Measurements from ENCODE around the gene ANP32B.
A peak's percentile ranks its signal among the peaks of the same experiment; 100 is the strongest.

The ANP32B gene

GRCh38 chr9:98040212-98040611 lies 57.1 kb downstream of the ANP32B start:
- no peak for TF ChIP-seq CTCF (IDR thresholded peaks at IDR 0.05; ENCODE audit: low read depth, low read length, missing control alignments)
- H3K4me3 ChIP-seq (ENCODE audit: low read depth, low read length), result peak overlapping the region; percentile 22
- no peak for DNase-seq (ENCODE audit: low read depth)

- no peak for TF ChIP-seq CTCF (IDR thresholded peaks at IDR 0.05; ENCODE audit: low read depth, low read length, missing control alignments)
- DNase-seq (ENCODE audit: low read depth), result no peak
- H3K4me3 ChIP-seq (ENCODE audit: low read depth, low read length), result no peak overlapping the region
These were observed 60.8 kb downstream of the ANP32B start for GRCh38 chr9:98043915-98044314.

- peak; percentile 93 for DNase-seq (ENCODE audit: low read depth)
These were observed 62.4 kb downstream of the ANP32B start for GRCh38 chr9:98045234-98046179.

GRCh38 chr9:98046180-98046543 lies 63.0 kb downstream of the ANP32B start:
- no peak for TF ChIP-seq CTCF (IDR thresholded peaks at IDR 0.05; ENCODE audit: low read depth, low read length, missing control alignments)
- H3K4me3 ChIP-seq (ENCODE audit: low read depth, low read length), result peak overlapping the region; percentile 54
- DNase-seq (ENCODE audit: low read depth), result no peak

More at GRCh38 chr9:98045234-98046179, 62.4 kb downstream of the ANP32B start:
- peak overlapping the region; percentile 54 for H3K4me3 ChIP-seq (ENCODE audit: low read depth, low read length)
- peak; percentile 22 for TF ChIP-seq CTCF (IDR thresholded peaks at IDR 0.05; ENCODE audit: low read depth, low read length, missing control alignments)

GRCh38 chr9:98047002-98047401 lies 63.9 kb downstream of the ANP32B start:
- peak overlapping the region; percentile 54 for H3K4me3 ChIP-seq (ENCODE audit: low read depth, low read length)
- DNase-seq (ENCODE audit: low read depth), result no peak

GRCh38 chr9:98049288-98050072 lies 66.3 kb downstream of the ANP32B start:
- no peak for TF ChIP-seq CTCF (IDR thresholded peaks at IDR 0.05; ENCODE audit: low read depth, low read length, missing control alignments)
- no peak overlapping the region for H3K4me3 ChIP-seq (ENCODE audit: low read depth, low read length)
- no peak for DNase-seq (ENCODE audit: low read depth)

More at GRCh38 chr9:98047002-98047401, 63.9 kb downstream of the ANP32B start:
- no peak for TF ChIP-seq CTCF (IDR thresholded peaks at IDR 0.05; ENCODE audit: low read depth, low read length, missing control alignments)

Measured in GM12864 (cell line).